ENCODE results near the gene MPHOSPH10.
"Not testable (repeated sequence)": the region's sequence is repeated elsewhere in the genome, so short reads cannot be mapped to it uniquely, and the experiment has no call there.

GRCh38 chr2:71092491-71093260, 37.8 kb upstream of the MPHOSPH10 start:
- TF ChIP-seq POLR2AphosphoS5 (IDR thresholded peaks at IDR 0.05; ENCODE audit: low read depth, low read length); CTCF (IDR thresholded peaks at IDR 0.05): not testable (repeated sequence)
